Esophagus squamous epithelium (tissue), 4 donors: ENCODE measurements around the gene CD55.

Experiments
- CTCF ChIP-seq, 6 experiments: fragments of 450-650 bp in 4 of 6; fragments of 200-600 bp in 2 of 6; sonication (generic) in 2 of 6; IDR thresholded peaks; one replicate each; pipeline ENCODE4 v1.5.1; 2016 to 2019; ENCODE audit warnings: antibody characterized with exemption in 6 of 6, mild to moderate bottlenecking in 4 of 6, moderate library complexity in 4 of 6
- POLR2A ChIP-seq, 4 donors: fragments of 450-650 bp; IDR thresholded peaks; one replicate each; pipeline ENCODE4 v1.6.1; 2017; ENCODE audit warnings: antibody characterized with exemption in 4 of 4, mild to moderate bottlenecking in 4 of 4, moderate library complexity in 3 of 4

GRCh38 chr1:207407655-207408260 lies 86.3 kb downstream of the CD55 start:
- no peak for TF ChIP-seq POLR2A (IDR thresholded peaks at IDR 0.05)
- no peak for TF ChIP-seq CTCF (IDR thresholded peaks at IDR 0.05)
